ENCODE data around the gene KRT24. TPM values are rescaled to one million over a fixed set of nuclear protein-coding genes. Genes with fewer than 3 reads are reported as not detected.

KRT24 gene
- total RNA-seq, 1 donor from 2014 or later: not detected

- no peak overlapping the region for H3K27ac ChIP-seq
- no peak for TF ChIP-seq CTCF (IDR thresholded peaks at IDR 0.05)
- no peaks in the 10 kb centered on the region for H3K4me1 ChIP-seq
- no peaks in the 10 kb centered on the region for H3K27me3 ChIP-seq
- no peaks in the 10 kb centered on the region for H3K36me3 ChIP-seq
- intact Hi-C loops (cut with DNase I): no loop called here
- DNase-seq (ENCODE audit: low spot score in 2 of 2): no peak
- H3K9me3 ChIP-seq: no peaks in the 10 kb centered on the region
- no peak overlapping the region for H3K4me3 ChIP-seq
Measured at GRCh38 chr17:40722241-40722640, 18.7 kb upstream of the KRT24 start.

GRCh38 chr17:40720899-40721298 lies 17.3 kb upstream of the KRT24 start:
- H3K9me3 ChIP-seq: no peaks in the 10 kb centered on the region
- no peak for TF ChIP-seq CTCF (IDR thresholded peaks at IDR 0.05)
- intact Hi-C loops (cut with DNase I): no loop called here
- H3K36me3 ChIP-seq: no peaks in the 10 kb centered on the region
- H3K27ac ChIP-seq: no peak overlapping the region
- no peak overlapping the region for H3K4me3 ChIP-seq
- H3K4me1 ChIP-seq: no peaks in the 10 kb centered on the region
- DNase-seq (ENCODE audit: low spot score in 2 of 2): no peak
- no peaks in the 10 kb centered on the region for H3K27me3 ChIP-seq

- H3K27me3 ChIP-seq: no peaks in the 10 kb centered on the region
- TF ChIP-seq CTCF (IDR thresholded peaks at IDR 0.05): no peak
- intact Hi-C loops (cut with DNase I): no loop called here
- no peaks in the 10 kb centered on the region for H3K4me1 ChIP-seq
- H3K4me3 ChIP-seq: no peak overlapping the region
- no peaks in the 10 kb centered on the region for H3K36me3 ChIP-seq
- no peaks in the 10 kb centered on the region for H3K9me3 ChIP-seq
- no peak overlapping the region for H3K27ac ChIP-seq
- no peak for DNase-seq (ENCODE audit: low spot score in 2 of 2)
Measured at GRCh38 chr17:40718930-40719329, 15.4 kb upstream of the KRT24 start.

GRCh38 chr17:40717776-40718175 lies 14.2 kb upstream of the KRT24 start:
- Histone ChIP-seq H3K27me3 (no peaks in the 10 kb centered on the region), H3K36me3 (no peaks in the 10 kb centered on the region), H3K27ac (no peak overlapping the region), H3K4me1 (no peaks in the 10 kb centered on the region), H3K9me3 (no peaks in the 10 kb centered on the region), H3K4me3 (no peak overlapping the region)
- intact Hi-C loops (cut with DNase I): no loop called here
- no peak for DNase-seq (ENCODE audit: low spot score in 2 of 2)
- TF ChIP-seq CTCF (IDR thresholded peaks at IDR 0.05): no peak

GRCh38 chr17:40714473-40714872 lies 10.9 kb upstream of the KRT24 start:
- Histone ChIP-seq H3K27me3 (no peaks in the 10 kb centered on the region), H3K4me1 (no peaks in the 10 kb centered on the region), H3K4me3 (no peak overlapping the region), H3K36me3 (no peaks in the 10 kb centered on the region), H3K27ac (no peak overlapping the region), H3K9me3 (no peaks in the 10 kb centered on the region)
- intact Hi-C loops (cut with DNase I): no loop called here
- no peak for DNase-seq (ENCODE audit: low spot score in 2 of 2)
- no peak for TF ChIP-seq CTCF (IDR thresholded peaks at IDR 0.05)

- Histone ChIP-seq H3K36me3 (no peaks in the 10 kb centered on the region), H3K27me3 (no peaks in the 10 kb centered on the region), H3K4me3 (no peak overlapping the region), H3K27ac (peak overlapping the region in 1 of 2 donors; percentile 46), H3K9me3 (no peaks in the 10 kb centered on the region), H3K4me1 (no peaks in the 10 kb centered on the region)
- intact Hi-C loops (cut with DNase I): no loop called here
- no peak for TF ChIP-seq CTCF (IDR thresholded peaks at IDR 0.05)
- DNase-seq (ENCODE audit: low spot score in 2 of 2): peak in 1 of 2 donors; percentile 63
Measured at GRCh38 chr17:40707745-40708144, 4.2 kb upstream of the KRT24 start.
